HCT116 (cell line): ENCODE measurements around the gene RPIA.
"Not testable (repeated sequence)": the region's sequence is repeated elsewhere in the genome, so short reads cannot be mapped to it uniquely, and the experiment has no call there.

Experiments
- CBX3 ChIP-seq: IDR thresholded peaks from 2 replicates; pipeline ENCODE4 v1.6.1; 2012; ENCODE audit warnings: low read depth
- EZH2phosphoT487 ChIP-seq: fragments of 200-600 bp; IDR thresholded peaks from 2 replicates; pipeline ENCODE4 v1.6.1; 2018; ENCODE audit warnings: antibody characterized with exemption, borderline replicate concordance
- FOSL1 ChIP-seq: IDR thresholded peaks from 2 replicates; pipeline ENCODE4 v1.6.1; 2012; ENCODE audit warnings: low read depth
- POLR2A ChIP-seq: IDR thresholded peaks from 2 replicates; pipeline ENCODE4 v1.7.0; 2011; ENCODE audit warnings: borderline replicate concordance; ENCODE audit not compliant: insufficient read depth, insufficient read length; ENCODE audit errors: extremely low read depth
- POLR2AphosphoS5 ChIP-seq: IDR thresholded peaks from 2 replicates; pipeline ENCODE4 v1.6.1; 2011; ENCODE audit warnings: mild to moderate bottlenecking, low read depth, low read length, moderate library complexity
- RAD21 ChIP-seq: IDR thresholded peaks from 2 replicates; pipeline ENCODE4 v1.6.1; 2012; ENCODE audit warnings: low read depth, mild to moderate bottlenecking
- REST ChIP-seq: IDR thresholded peaks from 2 replicates; pipeline ENCODE4 v1.6.1; 2012; ENCODE audit warnings: low read depth
- TF ChIP-seq, protein P1 (sequence below), 3 experiments: fragments of 200-600 bp in 1 of 3; sonication (generic) in 1 of 3; IDR thresholded peaks in 2 of 3; conservative IDR thresholded peaks in 1 of 3; 2 replicates each; pipeline ENCODE4 v1.5.1; 2012 to 2017; ENCODE audit warnings: low read depth in 2 of 3, low read length in 2 of 3, antibody characterized with exemption in 1 of 3, borderline replicate concordance in 1 of 3, control low read depth in 1 of 3, mild to moderate bottlenecking in 1 of 3, mixed read lengths in 1 of 3, mixed run types in 1 of 3, moderate library complexity in 1 of 3; ENCODE audit not compliant: insufficient read depth in 1 of 3
- TF ChIP-seq, protein P2 (sequence below): IDR thresholded peaks from 2 replicates; pipeline ENCODE4 v1.6.1; 2011; ENCODE audit warnings: mild to moderate bottlenecking, low read length, moderate library complexity; ENCODE audit not compliant: insufficient replicate concordance; ENCODE audit errors: extremely low read depth

- TF ChIP-seq, protein P1, sequence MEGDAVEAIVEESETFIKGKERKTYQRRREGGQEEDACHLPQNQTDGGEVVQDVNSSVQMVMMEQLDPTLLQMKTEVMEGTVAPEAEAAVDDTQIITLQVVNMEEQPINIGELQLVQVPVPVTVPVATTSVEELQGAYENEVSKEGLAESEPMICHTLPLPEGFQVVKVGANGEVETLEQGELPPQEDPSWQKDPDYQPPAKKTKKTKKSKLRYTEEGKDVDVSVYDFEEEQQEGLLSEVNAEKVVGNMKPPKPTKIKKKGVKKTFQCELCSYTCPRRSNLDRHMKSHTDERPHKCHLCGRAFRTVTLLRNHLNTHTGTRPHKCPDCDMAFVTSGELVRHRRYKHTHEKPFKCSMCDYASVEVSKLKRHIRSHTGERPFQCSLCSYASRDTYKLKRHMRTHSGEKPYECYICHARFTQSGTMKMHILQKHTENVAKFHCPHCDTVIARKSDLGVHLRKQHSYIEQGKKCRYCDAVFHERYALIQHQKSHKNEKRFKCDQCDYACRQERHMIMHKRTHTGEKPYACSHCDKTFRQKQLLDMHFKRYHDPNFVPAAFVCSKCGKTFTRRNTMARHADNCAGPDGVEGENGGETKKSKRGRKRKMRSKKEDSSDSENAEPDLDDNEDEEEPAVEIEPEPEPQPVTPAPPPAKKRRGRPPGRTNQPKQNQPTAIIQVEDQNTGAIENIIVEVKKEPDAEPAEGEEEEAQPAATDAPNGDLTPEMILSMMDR (IDR thresholded peaks at IDR 0.05 in 2 of 3, conservative IDR thresholded peaks at IDR 0.05 in 1 of 3; ENCODE audit: borderline replicate concordance in 1 of 3, insufficient read depth in 1 of 3, low read depth in 2 of 3, low read length in 2 of 3), result not testable (repeated sequence)
- not testable (repeated sequence) for TF ChIP-seq POLR2A, CBX3, POLR2AphosphoS5, FOSL1, REST, EZH2phosphoT487, RAD21
- TF ChIP-seq, protein P2, sequence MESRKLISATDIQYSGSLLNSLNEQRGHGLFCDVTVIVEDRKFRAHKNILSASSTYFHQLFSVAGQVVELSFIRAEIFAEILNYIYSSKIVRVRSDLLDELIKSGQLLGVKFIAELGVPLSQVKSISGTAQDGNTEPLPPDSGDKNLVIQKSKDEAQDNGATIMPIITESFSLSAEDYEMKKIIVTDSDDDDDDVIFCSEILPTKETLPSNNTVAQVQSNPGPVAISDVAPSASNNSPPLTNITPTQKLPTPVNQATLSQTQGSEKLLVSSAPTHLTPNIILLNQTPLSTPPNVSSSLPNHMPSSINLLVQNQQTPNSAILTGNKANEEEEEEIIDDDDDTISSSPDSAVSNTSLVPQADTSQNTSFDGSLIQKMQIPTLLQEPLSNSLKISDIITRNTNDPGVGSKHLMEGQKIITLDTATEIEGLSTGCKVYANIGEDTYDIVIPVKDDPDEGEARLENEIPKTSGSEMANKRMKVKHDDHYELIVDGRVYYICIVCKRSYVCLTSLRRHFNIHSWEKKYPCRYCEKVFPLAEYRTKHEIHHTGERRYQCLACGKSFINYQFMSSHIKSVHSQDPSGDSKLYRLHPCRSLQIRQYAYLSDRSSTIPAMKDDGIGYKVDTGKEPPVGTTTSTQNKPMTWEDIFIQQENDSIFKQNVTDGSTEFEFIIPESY, result not testable (repeated sequence)
Measured at GRCh38 chr2:88758702-88759101, 67.2 kb downstream of the RPIA start.
